MCF 10A (cell line): ENCODE results near the gene LTB4R2. TPM values are rescaled to one million over a fixed set of nuclear protein-coding genes. Genes with fewer than 3 reads are reported as not detected.

Experiments
- BruUV-seq: library from RNA; stranded (reverse); fragments of 400-500 nt; replicated peaks from 2 replicates; lab custom pipeline; 2021; lab: Mats Ljungman, UMichigan
- CTCF ChIA-PET: fragments of 300-600 bp; sonication (Branson Sonifier 250); formaldehyde crosslinking; extraction: SDS; loops from one replicate; lab custom pipeline; 2021; ENCODE audit warnings: antibody characterized with exemption, inconsistent platforms; lab: Yijun Ruan, JAX
- POLR2A ChIA-PET: fragments of 300-600, 350-650 bp; sonication (Branson Sonifier 250); formaldehyde crosslinking; extraction: SDS; loops from one replicate; lab custom pipeline; 2020; ENCODE audit warnings: antibody characterized with exemption, inconsistent platforms; lab: Yijun Ruan, JAX
- DNase-seq: peaks from one replicate; pipeline ENCODE4 v3.0.0-alpha.2; 2018; ENCODE audit not compliant: unreplicated experiment
- H3K27ac Mint-ChIP-seq: one replicate; pipeline ENCODE4 v1.8.0; 2022; ENCODE audit warnings: mild to moderate bottlenecking, low read depth, mixed read lengths; ENCODE audit not compliant: unreplicated experiment
- H3K27me3 Mint-ChIP-seq: one replicate; pipeline ENCODE4 v1.8.0; 2022; ENCODE audit warnings: mixed read lengths; ENCODE audit not compliant: insufficient read depth, unreplicated experiment
- H3K36me3 Mint-ChIP-seq: one replicate; pipeline ENCODE4 v1.8.0; 2022; ENCODE audit warnings: mild to moderate bottlenecking, moderate library complexity, mixed read lengths; ENCODE audit not compliant: insufficient read depth, unreplicated experiment
- H3K4me1 Mint-ChIP-seq: one replicate; pipeline ENCODE4 v1.8.0; 2022; ENCODE audit warnings: mixed read lengths; ENCODE audit not compliant: insufficient read depth, unreplicated experiment
- H3K4me3 Mint-ChIP-seq: one replicate; pipeline ENCODE4 v1.8.0; 2022; ENCODE audit warnings: mild to moderate bottlenecking, moderate library complexity, mixed read lengths; ENCODE audit not compliant: unreplicated experiment
- H3K9me3 Mint-ChIP-seq: one replicate; pipeline ENCODE4 v1.8.0; 2022; ENCODE audit warnings: mixed read lengths; ENCODE audit not compliant: unreplicated experiment
- CTCF ChIP-seq: fragments of 200-600 bp; IDR thresholded peaks from one replicate; pipeline ENCODE4 v1.8.0; 2022; ENCODE audit warnings: antibody characterized with exemption, mild to moderate bottlenecking; ENCODE audit not compliant: unreplicated experiment
- intact Hi-C: fragments of 100-400 bp; cut with micrococcal nuclease; formaldehyde crosslinking; loops from 2 replicates; pipeline ENCODE4 v1.14.1; 2022
- total RNA-seq: library from RNA; stranded (reverse); gene quantifications from 2 replicates; pipeline ENCODE4 v1.2.3, GENCODE V29; 2022

LTB4R2 gene
- total RNA-seq, 1 experiment from 2014 or later: 21.7 TPM

GRCh38 chr14:24313913-24314312, 4.0 kb downstream of the LTB4R2 start:
- H3K27me3 Mint-ChIP-seq: peaks cover 5% of the 10 kb centered on the region
- TF ChIP-seq CTCF: no peak
- ChIA-PET CTCF (interaction anchor here (0.6 to 10.0 kb wide), 8 partner anchors 9 to 1703 kb away, joined by 3 to 145 read pairs (median 4); partner anchors contain the start of genes CBLN3, DHRS1, KHNYN and NOP9), POLR2A (interaction anchor here (0.6 to 1.4 kb wide), 2 partner anchors 15 to 100 kb away, joined by 3 read pairs; no protein-coding TSS in a partner anchor)
- intact Hi-C loops: no loop called here
- no peak for DNase-seq
- H3K9me3 Mint-ChIP-seq: no peaks in the 10 kb centered on the region
- no peak overlapping the region for H3K4me3 Mint-ChIP-seq
- no TSS peak for BruUV-seq
- peaks cover 18% of the 10 kb centered on the region for H3K36me3 Mint-ChIP-seq
- H3K27ac Mint-ChIP-seq: no peak overlapping the region
- H3K4me1 Mint-ChIP-seq: peaks cover 36% of the 10 kb centered on the region

- peaks cover 29% of the 10 kb centered on the region for H3K4me1 Mint-ChIP-seq
- ChIA-PET POLR2A (interaction anchor here (1.4 kb wide), 1 partner anchor 16 kb away, joined by 3 read pairs; no protein-coding TSS in a partner anchor), CTCF (interaction anchor here (0.6 to 10.0 kb wide), 7 partner anchors 8 to 1704 kb away, joined by 3 to 145 read pairs (median 5); partner anchors contain the start of genes CBLN3, DHRS1, KHNYN and NOP9)
- H3K27ac Mint-ChIP-seq: no peak overlapping the region
- no peak for TF ChIP-seq CTCF
- BruUV-seq: no TSS peak
- H3K27me3 Mint-ChIP-seq: peaks cover 12% of the 10 kb centered on the region
- no peak overlapping the region for H3K4me3 Mint-ChIP-seq
- intact Hi-C loops: no loop called here
- no peaks in the 10 kb centered on the region for H3K9me3 Mint-ChIP-seq
- peak; percentile 65 for DNase-seq
- peaks cover 16% of the 10 kb centered on the region for H3K36me3 Mint-ChIP-seq
Observed at GRCh38 chr14:24314377-24315193, 4.6 kb downstream of the LTB4R2 start.

GRCh38 chr14:24315243-24315806, 5.4 kb downstream of the LTB4R2 start:
- no peak overlapping the region for H3K4me3 Mint-ChIP-seq
- BruUV-seq: no TSS peak
- peaks cover 22% of the 10 kb centered on the region for H3K4me1 Mint-ChIP-seq
- intact Hi-C loops: no loop called here
- no peak overlapping the region for H3K27ac Mint-ChIP-seq
- ChIA-PET POLR2A (interaction anchor here (1.4 to 1.6 kb wide), 2 partner anchors 16 to 169 kb away, joined by 3 to 4 read pairs; partner anchors contain the start of gene PSME2), CTCF (interaction anchor here (1.3 to 1.8 kb wide), 3 partner anchors 18 to 72 kb away, joined by 3 to 8 read pairs (median 5); partner anchors contain the start of gene TINF2)
- no peak for TF ChIP-seq CTCF
- DNase-seq: no peak
- peaks cover 16% of the 10 kb centered on the region for H3K36me3 Mint-ChIP-seq
- no peaks in the 10 kb centered on the region for H3K9me3 Mint-ChIP-seq
- peaks cover 19% of the 10 kb centered on the region for H3K27me3 Mint-ChIP-seq
